ENCODE results near the gene IDH3B.

DNA sequence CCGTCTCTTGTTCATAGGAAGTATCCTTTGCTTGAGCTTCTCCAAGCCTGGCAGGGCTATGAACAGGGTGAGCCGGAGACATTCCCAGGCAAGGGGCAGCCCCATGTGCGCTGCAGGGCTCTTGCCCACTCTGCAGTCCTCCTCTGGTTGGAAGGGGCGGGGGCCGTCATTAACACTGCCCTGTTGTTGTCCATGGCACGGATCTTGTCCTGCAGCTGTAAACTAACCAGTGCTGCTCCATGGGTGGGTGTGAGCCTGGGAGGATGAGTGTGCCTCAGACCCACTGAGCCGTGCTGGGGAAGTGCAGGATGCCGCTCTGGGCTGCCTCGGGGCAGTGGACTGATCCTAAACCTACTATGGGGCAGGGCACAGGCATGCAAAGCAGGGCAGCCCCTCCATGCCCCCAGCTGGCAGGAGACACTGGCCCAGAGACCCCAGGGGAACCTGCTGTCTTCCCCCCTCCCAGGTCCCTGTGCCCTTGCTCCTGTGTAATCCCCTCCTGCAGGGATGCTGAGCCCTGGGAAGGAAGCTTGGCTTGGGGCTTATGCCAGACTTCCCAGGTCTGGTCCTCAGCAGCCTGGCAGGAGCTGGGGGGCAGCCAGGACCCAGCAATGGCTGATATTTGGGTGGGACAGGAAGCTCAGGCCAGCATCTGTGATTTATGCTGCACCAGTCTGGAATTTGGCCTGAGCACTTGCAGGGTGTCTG is 37.1 kb upstream of the IDH3B start:
- no peak for TF ChIP-seq JUN (IDR thresholded peaks at IDR 0.05; ENCODE audit: borderline replicate concordance, insufficient read depth, insufficient read length, low read depth)
- TF ChIP-seq MYC (IDR thresholded peaks at IDR 0.05; ENCODE audit: low read depth, low read length), result no peak
- TF ChIP-seq, protein P1, sequence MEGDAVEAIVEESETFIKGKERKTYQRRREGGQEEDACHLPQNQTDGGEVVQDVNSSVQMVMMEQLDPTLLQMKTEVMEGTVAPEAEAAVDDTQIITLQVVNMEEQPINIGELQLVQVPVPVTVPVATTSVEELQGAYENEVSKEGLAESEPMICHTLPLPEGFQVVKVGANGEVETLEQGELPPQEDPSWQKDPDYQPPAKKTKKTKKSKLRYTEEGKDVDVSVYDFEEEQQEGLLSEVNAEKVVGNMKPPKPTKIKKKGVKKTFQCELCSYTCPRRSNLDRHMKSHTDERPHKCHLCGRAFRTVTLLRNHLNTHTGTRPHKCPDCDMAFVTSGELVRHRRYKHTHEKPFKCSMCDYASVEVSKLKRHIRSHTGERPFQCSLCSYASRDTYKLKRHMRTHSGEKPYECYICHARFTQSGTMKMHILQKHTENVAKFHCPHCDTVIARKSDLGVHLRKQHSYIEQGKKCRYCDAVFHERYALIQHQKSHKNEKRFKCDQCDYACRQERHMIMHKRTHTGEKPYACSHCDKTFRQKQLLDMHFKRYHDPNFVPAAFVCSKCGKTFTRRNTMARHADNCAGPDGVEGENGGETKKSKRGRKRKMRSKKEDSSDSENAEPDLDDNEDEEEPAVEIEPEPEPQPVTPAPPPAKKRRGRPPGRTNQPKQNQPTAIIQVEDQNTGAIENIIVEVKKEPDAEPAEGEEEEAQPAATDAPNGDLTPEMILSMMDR (IDR thresholded peaks at IDR 0.05; ENCODE audit: extremely low read depth in 1 of 2, insufficient read depth in 1 of 2, low read depth in 1 of 2, low read length in 2 of 2), result no peak
- no peak for TF ChIP-seq POLR2A (IDR thresholded peaks at IDR 0.05; ENCODE audit: low read depth, low read length)
- TF ChIP-seq POLR2AphosphoS5 (IDR thresholded peaks at IDR 0.05; ENCODE audit: insufficient read depth, low read depth, low read length), result no peak
